KMS-11 (cell line): ENCODE results near the gene GRID2.

Experiments used
- H2AFZ ChIP-seq: fragments of 200-600 bp; sonication (generic); 2 replicates; pipeline ENCODE4 v1.6.1; 2016; ENCODE audit warnings: antibody characterized with exemption, mixed run types, low read depth
- H3K27ac ChIP-seq: fragments of 200-600 bp; sonication (generic); 2 replicates; pipeline ENCODE4 v1.6.1; 2016; ENCODE audit warnings: mild to moderate bottlenecking, mixed run types
- H3K27me3 ChIP-seq: fragments of 200-600 bp; sonication (generic); 2 replicates; pipeline ENCODE4 v1.6.1; 2017; ENCODE audit warnings: mild to moderate bottlenecking, low read depth, mixed run types, moderate library complexity; ENCODE audit not compliant: insufficient read depth
- H3K36me3 ChIP-seq: fragments of 200-600 bp; sonication (generic); 2 replicates; pipeline ENCODE4 v1.6.1; 2017; ENCODE audit warnings: mild to moderate bottlenecking, mixed run types; ENCODE audit not compliant: insufficient read depth
- H3K4me1 ChIP-seq: fragments of 200-600 bp; sonication (generic); 2 replicates; pipeline ENCODE4 v1.6.1; 2016; ENCODE audit warnings: mild to moderate bottlenecking, low read depth, mixed run types; ENCODE audit not compliant: poor library complexity, severe bottlenecking
- H3K4me2 ChIP-seq: fragments of 200-600 bp; sonication (generic); 2 replicates; pipeline ENCODE4 v1.7.0; 2016; ENCODE audit warnings: mild to moderate bottlenecking, mixed run types
- H3K4me3 ChIP-seq: fragments of 200-600 bp; sonication (generic); IDR thresholded peaks from 2 replicates; pipeline ENCODE4 v1.6.1; 2017; ENCODE audit warnings: low read depth, low read length, mixed read lengths; ENCODE audit not compliant: insufficient read depth
- H3K79me2 ChIP-seq: fragments of 200-600 bp; sonication (generic); 2 replicates; pipeline ENCODE4 v1.6.1; 2016; ENCODE audit warnings: low read depth, mixed run types; ENCODE audit not compliant: insufficient read depth
- H3K9ac ChIP-seq: fragments of 200-600 bp; sonication (generic); 2 replicates; pipeline ENCODE4 v1.6.1; 2016; ENCODE audit warnings: mild to moderate bottlenecking, mixed run types
- H4K20me1 ChIP-seq: fragments of 200-600 bp; sonication (generic); 2 replicates; pipeline ENCODE4 v1.6.1; 2016; ENCODE audit warnings: mild to moderate bottlenecking, mixed run types; ENCODE audit not compliant: insufficient read depth
- CTCF ChIP-seq: fragments of 200-600 bp; sonication (generic); conservative IDR thresholded peaks from 2 replicates; pipeline ENCODE4 v1.6.1; 2017; ENCODE audit warnings: low read depth, mild to moderate bottlenecking, antibody characterized with exemption, low read length, moderate library complexity, mixed read lengths

The GRID2 gene

GRCh38 chr4:92654084-92654483, 350.3 kb downstream of the GRID2 start:
- H4K20me1 ChIP-seq, result no peaks in the 10 kb centered on the region
- no peak for TF ChIP-seq CTCF
- no peaks in the 10 kb centered on the region for H3K36me3 ChIP-seq
- no peak overlapping the region for H3K4me2 ChIP-seq
- no peak overlapping the region for H3K27ac ChIP-seq
- no peaks in the 10 kb centered on the region for H3K27me3 ChIP-seq
- H3K79me2 ChIP-seq, result no peaks in the 10 kb centered on the region
- no peak overlapping the region for H3K9ac ChIP-seq
- no peak overlapping the region for H3K4me3 ChIP-seq
- H3K4me1 ChIP-seq, result no peaks in the 10 kb centered on the region
- H2AFZ ChIP-seq, result no peak overlapping the region

GRCh38 chr4:92657695-92658094, 353.9 kb downstream of the GRID2 start:
- no peak overlapping the region for H3K4me3 ChIP-seq
- no peak overlapping the region for H2AFZ ChIP-seq
- H3K4me2 ChIP-seq, result no peak overlapping the region
- H3K79me2 ChIP-seq, result no peaks in the 10 kb centered on the region
- no peaks in the 10 kb centered on the region for H3K4me1 ChIP-seq
- no peaks in the 10 kb centered on the region for H3K27me3 ChIP-seq
- no peak overlapping the region for H3K27ac ChIP-seq
- H3K9ac ChIP-seq, result no peak overlapping the region
- no peak for TF ChIP-seq CTCF
- H4K20me1 ChIP-seq, result no peaks in the 10 kb centered on the region
- no peaks in the 10 kb centered on the region for H3K36me3 ChIP-seq

DNA sequence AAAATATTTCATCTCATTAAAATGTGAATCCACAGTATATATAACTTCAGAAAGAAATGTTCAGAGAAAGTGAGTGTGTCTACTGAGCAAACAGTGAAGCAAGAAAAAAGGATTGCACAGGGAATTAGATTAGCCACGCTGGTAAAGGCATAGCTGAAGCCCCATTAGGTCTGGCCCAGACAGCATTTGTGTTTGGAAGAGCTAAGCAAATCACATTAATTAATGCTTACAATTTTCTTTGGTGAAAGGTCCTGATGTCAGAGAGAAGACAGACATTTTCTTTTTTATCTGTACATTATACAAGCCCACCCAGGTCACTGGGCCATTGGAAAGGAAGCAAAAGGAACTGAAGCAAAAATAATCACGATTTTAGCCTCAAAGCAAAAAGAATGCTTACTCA, 354.6 kb downstream of the GRID2 start:
- no peaks in the 10 kb centered on the region for H3K27me3 ChIP-seq
- H3K79me2 ChIP-seq, result no peaks in the 10 kb centered on the region
- H3K4me1 ChIP-seq, result no peaks in the 10 kb centered on the region
- no peak overlapping the region for H3K4me3 ChIP-seq
- TF ChIP-seq CTCF, result no peak
- no peak overlapping the region for H2AFZ ChIP-seq
- no peak overlapping the region for H3K4me2 ChIP-seq
- H4K20me1 ChIP-seq, result no peaks in the 10 kb centered on the region
- H3K36me3 ChIP-seq, result no peaks in the 10 kb centered on the region
- H3K9ac ChIP-seq, result no peak overlapping the region
- H3K27ac ChIP-seq, result no peak overlapping the region

DNA sequence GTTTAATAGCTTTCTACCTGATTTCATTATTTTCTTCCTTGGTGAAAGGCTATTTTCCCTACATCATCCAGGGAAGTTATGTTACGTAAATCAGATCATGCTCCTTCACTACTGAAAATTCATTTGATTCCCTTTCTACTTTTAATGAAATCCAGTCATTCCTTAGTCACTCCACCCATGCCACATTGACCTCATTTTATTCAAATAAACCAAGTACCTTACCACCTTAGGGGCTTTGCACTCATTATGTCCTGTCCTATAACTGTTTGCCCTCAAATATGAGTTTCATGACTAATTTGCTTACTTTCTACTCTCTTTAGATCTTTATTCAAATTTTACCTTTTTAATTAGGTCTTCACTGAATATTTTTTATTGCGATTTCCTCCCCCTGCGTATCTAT, 374.0 kb downstream of the GRID2 start:
- Histone ChIP-seq H3K4me3 (no peak overlapping the region), H2AFZ (no peak overlapping the region), H3K4me2 (no peak overlapping the region), H3K79me2 (no peaks in the 10 kb centered on the region), H3K4me1 (no peaks in the 10 kb centered on the region), H4K20me1 (no peaks in the 10 kb centered on the region; the same call in 1 of the 2 replicates), H3K36me3 (no peaks in the 10 kb centered on the region), H3K27me3 (no peaks in the 10 kb centered on the region), H3K27ac (no peak overlapping the region), H3K9ac (no peak overlapping the region)
- TF ChIP-seq CTCF, result no peak

DNA sequence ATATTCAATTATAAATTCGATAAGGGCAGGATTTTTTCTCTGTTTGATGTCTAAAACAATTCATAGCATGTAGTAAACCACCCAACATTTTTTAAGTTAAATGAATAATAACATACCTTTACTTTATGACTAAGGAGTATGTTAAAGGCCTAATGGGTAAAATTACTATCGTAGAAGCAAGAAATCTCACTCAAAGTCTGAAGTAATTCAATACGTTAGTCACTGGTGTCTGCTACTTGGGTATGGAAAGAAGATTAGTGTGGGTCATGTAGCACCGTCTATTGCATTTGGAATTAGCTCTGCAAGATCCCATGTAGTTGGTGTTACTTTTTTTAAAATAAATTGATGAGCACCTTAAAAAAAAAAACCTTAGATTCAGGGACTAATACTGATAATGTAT, 374.5 kb downstream of the GRID2 start:
- no peak overlapping the region for H3K9ac ChIP-seq
- no peak for TF ChIP-seq CTCF
- H3K4me2 ChIP-seq, result no peak overlapping the region
- no peaks in the 10 kb centered on the region for H3K4me1 ChIP-seq
- no peak overlapping the region for H2AFZ ChIP-seq
- no peaks in the 10 kb centered on the region for H3K27me3 ChIP-seq
- H3K36me3 ChIP-seq, result no peaks in the 10 kb centered on the region
- no peaks in the 10 kb centered on the region for H3K79me2 ChIP-seq
- no peak overlapping the region for H3K4me3 ChIP-seq
- no peak overlapping the region for H3K27ac ChIP-seq
- no peaks in the 10 kb centered on the region; the same call in 1 of the 2 replicates for H4K20me1 ChIP-seq
